Measurements from ENCODE around the gene TMEM19.
A peak's percentile ranks its signal among the peaks of the same experiment; 100 is the strongest.
"Not testable (repeated sequence)": the region's sequence is repeated elsewhere in the genome, so short reads cannot be mapped to it uniquely, and the experiment has no call there.

The TMEM19 gene

DNA sequence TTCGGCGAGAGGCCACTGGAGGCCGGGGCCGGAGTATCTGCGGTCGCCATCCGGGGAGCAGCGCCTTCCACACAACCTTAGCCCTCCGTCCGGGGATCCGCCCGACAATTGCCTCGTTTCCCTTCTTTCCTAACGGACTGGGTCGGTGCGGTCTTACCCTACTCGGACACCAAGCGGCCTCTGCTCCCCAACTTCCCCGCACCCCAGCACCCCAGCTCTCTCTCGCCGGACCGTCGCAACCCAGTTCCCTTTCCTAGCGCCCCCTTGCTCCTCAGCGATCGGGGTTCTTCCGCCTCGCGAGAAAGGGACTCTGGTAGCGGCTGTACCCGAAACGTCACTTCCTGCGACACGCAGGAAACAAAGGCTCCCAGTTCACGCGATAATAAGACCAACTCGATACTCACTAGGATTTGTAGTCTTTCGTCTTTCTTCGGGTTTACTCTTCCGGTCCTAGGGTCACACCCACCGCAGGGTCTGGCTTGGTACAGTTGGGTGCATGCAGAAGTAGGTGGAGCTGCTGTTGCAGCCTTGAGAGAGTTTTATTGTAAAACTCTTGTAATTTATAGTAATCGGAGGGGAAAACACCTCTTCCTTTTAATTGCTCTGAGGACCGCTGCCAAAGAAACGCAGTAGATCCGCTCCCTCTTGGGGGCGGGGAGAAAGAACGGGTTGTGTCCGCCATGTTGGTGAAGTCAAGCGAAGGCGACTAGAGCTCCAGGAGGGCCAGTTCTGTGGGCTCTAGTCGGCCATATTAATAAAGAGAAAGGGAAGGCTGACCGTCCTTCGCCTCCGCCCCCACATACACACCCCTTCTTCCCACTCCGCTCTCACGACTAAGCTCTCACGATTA is 22.1 kb upstream of the TMEM19 start, which contains the start of the genes THAP2 and ZFC3H1:
Gene THAP2 (plus strand): TSS at position 741 of the 850 bp plus-strand sequence. CDS start 209 bp downstream, outside the sequence.
Gene ZFC3H1 (minus strand): TSS at position 288 of the 850 bp plus-strand sequence. CDS start 238 bp downstream, at position 50.
- peak; percentile 100 for DNase-seq
- in situ Hi-C loops (cut with HindIII; ENCODE audit: low pct_ligation_motif_present, low pct_unique_long_range_greater_than_20kb, low sequenced_read_pairs), result no loop called here

DNA sequence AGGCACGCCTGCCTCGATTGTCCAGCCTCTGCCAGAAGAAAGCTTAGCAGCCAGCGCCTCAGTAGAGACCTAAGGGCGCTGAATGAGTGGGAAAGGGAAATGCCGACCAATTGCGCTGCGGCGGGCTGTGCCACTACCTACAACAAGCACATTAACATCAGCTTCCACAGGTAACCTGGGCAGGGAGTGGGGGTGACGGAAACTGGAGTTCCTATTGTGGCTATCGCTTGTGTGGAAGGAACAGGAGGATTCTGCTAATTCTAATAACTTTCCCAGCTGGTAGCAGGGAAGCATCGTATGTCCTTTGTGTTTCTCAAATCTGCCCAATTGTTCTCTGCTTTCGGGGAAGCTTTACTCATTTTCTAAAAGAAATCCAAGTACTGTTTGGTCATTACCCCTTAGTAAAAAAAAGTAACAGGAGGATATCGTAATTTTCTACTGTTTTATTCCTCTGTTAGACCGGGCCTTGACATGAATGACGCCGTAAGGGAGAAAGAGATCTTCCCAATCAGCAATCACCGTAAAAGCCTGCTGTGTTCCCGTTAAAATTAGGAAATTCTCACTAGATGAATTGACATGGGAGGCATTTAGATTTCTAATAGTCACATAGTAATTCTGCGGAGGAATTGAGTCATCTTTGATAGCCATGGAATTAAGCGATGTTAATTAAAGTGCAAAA is 21.3 kb upstream of the TMEM19 start:
- DNase-seq, result peak; percentile 34
- in situ Hi-C loops (cut with HindIII; ENCODE audit: low pct_ligation_motif_present, low pct_unique_long_range_greater_than_20kb, low sequenced_read_pairs), result no loop called here

DNA sequence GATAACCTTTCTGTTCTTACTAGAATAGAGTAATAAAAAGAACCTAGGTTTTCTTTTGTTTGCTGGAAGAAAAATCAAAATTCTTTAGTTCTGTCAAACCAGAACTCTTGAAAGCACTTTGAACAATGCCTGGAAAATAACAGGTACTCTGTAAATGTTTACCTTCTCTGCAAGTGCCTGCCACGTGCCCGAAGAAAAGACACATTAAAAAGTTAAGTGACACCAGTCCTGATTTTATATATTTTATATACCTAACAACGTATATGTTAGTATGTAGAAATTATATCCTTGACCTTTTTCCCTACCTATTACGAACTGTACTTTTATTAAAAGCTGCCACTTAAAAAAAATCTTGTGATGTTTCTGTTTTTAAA is 20.8 kb upstream of the TMEM19 start:
- no peak for DNase-seq
- in situ Hi-C loops (cut with HindIII; ENCODE audit: low pct_ligation_motif_present, low pct_unique_long_range_greater_than_20kb, low sequenced_read_pairs), result no loop called here

DNA sequence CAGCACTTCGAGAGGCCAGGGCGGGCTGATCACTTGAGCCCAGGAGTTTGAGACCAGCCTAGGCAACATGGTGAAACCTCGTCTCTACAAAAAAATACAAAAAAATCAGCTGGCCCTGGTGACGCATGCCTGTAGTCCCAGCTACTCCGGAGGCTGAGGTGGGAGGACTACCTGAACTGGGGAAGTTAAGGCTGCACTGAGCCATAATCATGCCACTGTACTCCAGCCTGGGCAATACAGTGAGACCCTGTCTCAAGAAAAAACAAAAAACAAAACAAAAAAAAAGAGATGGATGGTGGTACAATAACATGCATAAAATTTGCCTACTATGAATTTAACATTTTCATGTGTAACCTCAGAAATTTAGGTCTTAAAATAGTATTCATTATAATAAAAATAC is 19.6 kb upstream of the TMEM19 start:
- no peak for DNase-seq

DNA sequence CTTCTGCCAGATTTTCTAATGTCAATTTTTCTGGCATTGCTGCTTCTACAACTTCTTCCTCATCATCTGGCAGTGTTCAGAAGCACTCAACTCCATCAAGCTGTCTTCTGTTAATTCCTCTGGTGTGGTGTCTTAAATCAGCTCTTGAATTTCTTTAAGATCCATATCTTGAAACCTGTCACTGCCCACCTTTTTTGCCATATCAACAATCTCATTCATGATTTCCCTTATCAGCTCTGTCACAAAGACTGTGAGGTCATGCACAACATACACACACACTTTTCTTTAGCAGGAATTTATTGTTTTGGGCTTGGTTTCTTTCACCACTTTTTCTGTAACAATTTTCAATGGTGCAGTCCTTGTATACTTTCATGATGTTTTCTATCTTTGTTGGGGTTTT is 14.6 kb upstream of the TMEM19 start:
- in situ Hi-C loops (cut with HindIII; ENCODE audit: low pct_ligation_motif_present, low pct_unique_long_range_greater_than_20kb, low sequenced_read_pairs), result no loop called here
- no peak for DNase-seq

More for the DNA sequence above, 19.6 kb upstream of the TMEM19 start:
- in situ Hi-C loops (cut with HindIII; ENCODE audit: low pct_ligation_motif_present, low pct_unique_long_range_greater_than_20kb, low sequenced_read_pairs), result no loop called here

DNA sequence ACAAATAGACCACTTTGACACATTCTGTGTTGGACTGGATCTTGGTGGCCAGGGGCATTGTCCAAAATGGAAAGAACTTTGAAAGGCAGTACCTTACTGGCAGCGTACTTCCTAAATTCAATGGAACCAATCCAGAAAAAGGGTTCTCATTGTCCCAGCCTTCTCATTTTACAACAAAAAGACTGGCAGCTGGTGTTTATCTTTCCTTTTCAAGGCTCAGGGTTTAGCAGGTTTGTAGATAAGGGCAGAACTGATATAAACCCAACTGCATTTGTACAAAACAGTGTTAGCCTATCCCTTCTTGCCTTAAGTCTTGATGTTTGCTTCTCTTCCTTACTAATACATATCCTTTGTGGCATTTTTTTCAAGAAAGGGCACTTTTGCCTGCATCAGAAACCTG is 14.1 kb upstream of the TMEM19 start:
- no peak for DNase-seq
- in situ Hi-C loops (cut with HindIII; ENCODE audit: low pct_ligation_motif_present, low pct_unique_long_range_greater_than_20kb, low sequenced_read_pairs), result no loop called here

DNA sequence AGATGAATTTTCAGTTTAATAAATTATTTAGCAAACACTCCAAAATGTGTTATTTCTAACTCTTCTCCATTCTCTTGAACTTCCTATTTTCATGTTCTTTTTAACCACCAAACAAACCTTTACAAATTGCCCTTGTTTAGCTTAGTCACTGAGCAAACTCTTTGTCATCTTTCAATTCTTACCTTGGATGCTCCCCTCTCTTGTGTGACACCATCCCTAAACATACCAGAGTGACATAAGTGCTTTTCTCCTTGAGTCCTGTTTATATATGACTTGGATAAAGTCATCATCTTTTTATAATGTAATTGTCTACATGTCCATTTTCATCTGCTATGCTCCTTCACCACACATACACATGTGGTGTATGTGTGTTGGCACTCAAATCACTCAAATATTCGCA is 3.4 kb upstream of the TMEM19 start:
- no peak for DNase-seq
- in situ Hi-C loops (cut with HindIII; ENCODE audit: low pct_ligation_motif_present, low pct_unique_long_range_greater_than_20kb, low sequenced_read_pairs), result no loop called here

DNA sequence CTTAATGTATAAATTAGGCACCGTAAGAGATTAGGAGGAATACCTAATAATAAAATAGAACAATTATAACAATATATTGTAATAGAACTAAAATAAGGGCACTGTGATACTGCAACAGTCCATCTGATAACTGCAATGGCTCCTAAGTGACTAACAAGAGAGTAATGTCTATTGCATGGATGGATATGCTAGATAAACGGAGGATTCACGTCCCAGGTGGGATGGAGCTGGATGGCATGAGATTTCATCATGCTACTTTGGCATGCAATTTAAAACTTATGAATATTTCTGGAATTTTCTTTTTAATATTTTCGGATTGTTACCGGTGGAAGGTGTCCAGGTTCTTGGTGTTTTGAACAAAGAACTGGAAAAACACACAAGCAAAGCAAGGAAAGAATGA is 2.2 kb upstream of the TMEM19 start:
- in situ Hi-C loops (cut with HindIII; ENCODE audit: low pct_ligation_motif_present, low pct_unique_long_range_greater_than_20kb, low sequenced_read_pairs), result no loop called here
- no peak for DNase-seq

DNA sequence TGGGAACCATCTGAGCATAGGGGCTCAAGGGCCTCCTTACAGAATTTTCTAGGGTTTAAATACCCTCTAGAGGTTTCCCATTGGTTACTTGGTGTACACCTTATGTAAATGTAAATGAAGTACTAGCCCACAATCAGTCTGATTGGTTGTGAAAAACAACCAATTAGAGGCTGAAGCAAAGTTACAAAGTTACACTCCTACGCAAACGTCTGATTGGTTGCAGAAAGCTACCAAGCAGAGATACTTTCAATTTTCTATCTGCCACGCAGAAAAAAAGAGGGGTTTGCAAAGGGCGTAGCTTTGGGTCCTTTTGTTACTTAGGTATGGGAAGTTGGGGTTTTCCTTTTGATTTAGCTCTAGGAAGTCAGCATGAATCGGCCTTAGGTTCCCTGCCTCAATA is 1.8 kb upstream of the TMEM19 start:
- in situ Hi-C loops (cut with HindIII; ENCODE audit: low pct_ligation_motif_present, low pct_unique_long_range_greater_than_20kb, low sequenced_read_pairs), result no loop called here
- DNase-seq, result no peak

DNA sequence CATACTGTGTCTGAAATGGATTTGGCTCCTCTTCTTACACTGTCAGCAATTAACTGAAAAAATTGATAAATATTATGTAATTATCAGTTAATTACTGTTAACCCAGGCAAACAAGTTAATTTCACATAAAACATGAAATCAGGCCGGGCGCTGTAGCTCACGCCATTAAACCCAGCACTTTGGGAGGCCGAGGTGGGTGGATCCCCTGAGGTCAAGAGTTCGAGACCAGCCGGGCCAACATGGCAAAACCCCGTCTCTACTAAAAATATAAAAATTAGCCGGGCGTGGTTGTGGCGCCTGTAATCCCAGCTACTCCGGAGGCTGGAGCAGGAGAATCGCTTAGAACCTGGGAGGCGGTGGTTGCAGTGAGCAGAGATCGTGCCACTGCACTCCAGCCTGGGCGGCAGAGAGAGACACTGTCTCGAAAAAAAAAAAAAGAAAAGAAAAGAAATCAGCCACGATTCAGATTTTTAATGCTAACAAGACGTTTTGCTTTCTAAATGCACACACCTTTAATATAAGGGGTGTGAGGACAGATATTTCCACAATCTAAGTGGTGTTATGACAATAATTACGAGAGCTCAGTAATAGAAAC is 473 bp upstream of the TMEM19 start:
- in situ Hi-C loops (cut with HindIII; ENCODE audit: low pct_ligation_motif_present, low pct_unique_long_range_greater_than_20kb, low sequenced_read_pairs), result no loop called here
- DNase-seq, result peak; percentile 31

DNA sequence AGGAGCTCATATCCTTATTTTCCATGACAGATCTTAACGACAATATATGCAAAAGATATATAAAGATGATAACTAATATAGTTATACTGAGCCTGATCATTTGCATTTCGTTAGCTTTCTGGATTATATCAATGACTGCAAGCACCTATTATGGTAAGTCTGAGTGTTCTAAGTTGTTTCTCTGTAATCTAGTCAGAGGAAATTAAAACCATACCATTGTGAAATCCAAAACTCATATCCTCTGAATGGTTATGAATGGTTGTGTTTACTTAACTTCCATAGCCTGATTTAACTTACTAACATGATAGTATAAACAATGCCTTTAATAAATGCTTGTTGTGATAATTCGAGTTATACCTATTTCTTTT is 760 bp downstream of the TMEM19 start:
- in situ Hi-C loops (cut with HindIII; ENCODE audit: low pct_ligation_motif_present, low pct_unique_long_range_greater_than_20kb, low sequenced_read_pairs), result no loop called here
- DNase-seq, result no peak

DNA sequence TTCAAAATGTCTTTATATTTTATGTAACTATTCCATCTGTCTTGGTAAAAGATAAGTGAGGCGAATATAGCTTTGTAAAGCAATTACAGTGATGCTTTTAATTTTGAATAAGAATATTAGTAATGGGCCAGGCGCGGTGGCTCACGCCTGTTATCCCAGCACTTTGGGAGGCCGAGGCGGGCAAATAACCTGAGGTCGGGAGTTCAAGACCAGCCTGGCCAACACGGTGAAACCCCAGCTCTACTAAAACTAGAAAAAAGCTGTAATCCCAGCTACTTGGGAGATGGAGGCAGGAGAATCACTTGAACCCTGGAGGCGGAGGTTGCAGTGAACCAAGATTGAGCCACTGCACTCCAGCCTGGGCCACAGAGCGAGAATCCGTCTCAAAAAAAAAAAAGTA is 1.3 kb downstream of the TMEM19 start:
- in situ Hi-C loops (cut with HindIII; ENCODE audit: low pct_ligation_motif_present, low pct_unique_long_range_greater_than_20kb, low sequenced_read_pairs); DNase-seq: not testable (repeated sequence)

DNA sequence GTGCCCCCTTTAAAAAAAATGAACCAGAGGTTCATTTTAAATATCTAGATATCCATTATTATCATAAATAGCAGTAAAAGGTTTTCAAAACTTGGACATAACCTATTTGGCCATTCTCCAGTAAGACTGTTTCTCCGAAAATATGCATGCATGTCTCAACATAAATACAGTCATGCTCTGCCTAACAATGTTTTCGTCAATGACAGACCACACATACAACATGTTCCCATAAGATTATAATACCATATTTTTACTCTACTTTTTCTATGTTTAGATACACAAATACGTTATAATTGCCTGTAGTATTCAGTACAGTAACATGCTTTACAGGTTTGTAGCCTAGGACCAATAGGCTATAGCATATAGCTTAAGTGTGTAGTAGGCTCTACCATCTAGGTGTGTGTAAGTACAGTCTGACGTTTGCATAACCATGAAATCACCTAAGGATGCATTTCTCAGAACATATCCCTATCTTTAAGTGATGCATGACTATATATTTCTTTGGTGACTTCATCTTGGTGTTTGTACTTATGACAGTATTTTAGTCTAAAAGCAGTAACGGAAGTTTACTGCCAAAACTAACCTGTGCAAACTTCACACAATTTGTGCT is 3.2 kb downstream of the TMEM19 start:
- no peak for DNase-seq
- in situ Hi-C loops (cut with HindIII; ENCODE audit: low pct_ligation_motif_present, low pct_unique_long_range_greater_than_20kb, low sequenced_read_pairs), result no loop called here

DNA sequence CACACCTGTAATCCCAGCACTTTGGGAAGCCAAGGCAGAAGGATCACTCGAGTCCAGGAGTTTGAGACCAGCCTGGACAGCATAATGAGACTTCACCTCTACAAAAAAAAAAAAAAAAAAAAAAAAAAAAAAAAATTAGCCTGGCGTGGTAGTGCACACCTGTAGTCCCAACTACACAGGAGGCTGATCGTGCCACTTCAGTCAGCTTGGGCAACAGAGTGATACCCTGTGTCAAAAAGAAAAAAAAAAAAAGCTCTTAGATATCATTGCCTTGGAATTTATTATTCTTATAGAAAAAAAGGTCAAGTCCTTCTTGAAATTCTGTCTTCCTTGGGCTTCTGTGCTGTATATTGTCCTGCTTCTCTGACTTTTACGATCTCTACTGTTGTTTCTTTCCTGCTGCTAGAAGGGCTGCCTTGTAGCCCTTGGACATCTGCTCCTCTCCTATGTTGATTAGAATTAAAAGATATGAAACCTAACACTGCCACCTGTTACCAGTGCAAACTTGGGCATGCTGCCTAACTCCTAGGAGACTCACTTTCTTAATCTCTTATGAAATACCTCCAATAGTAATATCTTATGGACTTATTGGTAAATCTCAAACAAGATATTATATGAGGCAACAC is 5.7 kb downstream of the TMEM19 start:
- in situ Hi-C loops (cut with HindIII; ENCODE audit: low pct_ligation_motif_present, low pct_unique_long_range_greater_than_20kb, low sequenced_read_pairs), result no loop called here

DNA sequence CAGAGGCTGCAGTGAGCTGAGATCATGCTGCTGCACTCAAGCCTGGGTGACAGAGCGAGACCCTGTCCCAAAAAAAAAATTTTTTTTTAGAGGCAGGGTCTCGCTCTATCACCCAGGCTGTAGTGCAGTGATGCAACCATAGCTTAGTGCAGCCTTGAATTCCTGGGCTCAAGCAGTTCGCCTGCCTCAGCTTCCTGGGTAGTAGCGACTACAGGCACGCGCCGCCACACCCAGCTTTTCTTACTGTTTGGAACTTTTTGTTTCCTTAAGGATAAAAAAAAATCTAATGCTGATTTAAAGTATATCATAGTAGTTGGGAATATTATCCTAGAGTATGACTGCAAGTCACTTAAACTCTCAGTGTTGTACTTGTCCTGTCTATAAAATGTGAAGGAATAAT is 7.2 kb downstream of the TMEM19 start:
- DNase-seq, result no peak
- in situ Hi-C loops (cut with HindIII; ENCODE audit: low pct_ligation_motif_present, low pct_unique_long_range_greater_than_20kb, low sequenced_read_pairs), result no loop called here

More for the DNA sequence above, 5.7 kb downstream of the TMEM19 start:
- DNase-seq, result no peak

DNA sequence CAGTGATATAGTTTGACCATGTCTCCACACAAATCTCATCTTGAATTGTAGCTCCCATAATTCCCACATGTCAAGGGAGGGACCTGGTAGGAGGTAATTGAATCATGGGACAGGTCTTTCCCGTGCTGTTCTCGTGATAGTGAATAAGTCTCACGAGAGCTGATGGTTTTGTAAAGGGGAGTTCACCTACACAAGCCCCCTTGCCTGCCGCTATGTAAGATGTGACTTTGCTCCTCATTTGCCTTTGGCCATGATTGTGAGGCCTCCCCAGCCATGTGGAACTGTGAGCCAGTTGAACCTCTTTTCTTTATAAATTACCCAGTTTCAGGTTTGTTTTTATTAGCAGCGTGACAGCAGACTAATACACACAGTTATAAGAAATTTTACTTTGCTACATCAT is 7.8 kb downstream of the TMEM19 start:
- in situ Hi-C loops (cut with HindIII; ENCODE audit: low pct_ligation_motif_present, low pct_unique_long_range_greater_than_20kb, low sequenced_read_pairs), result not testable (repeated sequence)

DNA sequence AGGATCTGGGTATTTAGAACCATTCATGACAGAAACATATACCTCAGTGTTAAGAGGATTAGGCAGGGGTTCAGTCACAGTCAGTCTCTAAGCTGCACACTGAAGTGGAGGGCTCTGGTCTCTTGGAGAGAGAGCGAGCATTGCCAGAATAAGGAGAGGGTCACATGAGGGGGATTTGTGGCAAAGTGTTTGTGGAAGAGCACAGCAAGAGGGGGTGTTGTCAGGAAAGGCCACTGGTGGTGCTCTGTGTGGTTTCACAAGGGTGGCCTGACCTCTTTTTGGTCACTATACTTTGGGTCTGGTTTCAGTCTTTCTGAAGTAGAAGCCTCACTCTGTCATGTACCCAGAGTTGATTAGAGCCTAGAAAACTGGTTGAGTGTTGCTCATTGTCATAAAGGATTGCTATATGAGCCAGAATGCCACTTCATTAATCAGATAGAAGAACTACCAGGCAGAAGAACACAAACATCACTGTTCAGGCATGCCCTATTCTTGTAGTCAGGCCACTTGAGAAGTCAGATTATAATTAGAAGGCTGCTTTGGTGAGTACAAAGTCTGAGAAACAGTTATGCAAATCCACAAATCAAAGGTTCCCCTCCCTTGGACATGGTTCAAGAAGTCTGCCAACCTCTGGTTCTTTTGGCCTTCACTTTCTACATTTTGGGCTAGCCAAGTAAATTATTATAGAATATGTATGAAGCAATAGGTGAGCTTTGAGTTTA is 8.4 kb downstream of the TMEM19 start:
- DNase-seq, result no peak

More for the DNA sequence above, 7.8 kb downstream of the TMEM19 start:
- not testable (repeated sequence) for DNase-seq

DNA sequence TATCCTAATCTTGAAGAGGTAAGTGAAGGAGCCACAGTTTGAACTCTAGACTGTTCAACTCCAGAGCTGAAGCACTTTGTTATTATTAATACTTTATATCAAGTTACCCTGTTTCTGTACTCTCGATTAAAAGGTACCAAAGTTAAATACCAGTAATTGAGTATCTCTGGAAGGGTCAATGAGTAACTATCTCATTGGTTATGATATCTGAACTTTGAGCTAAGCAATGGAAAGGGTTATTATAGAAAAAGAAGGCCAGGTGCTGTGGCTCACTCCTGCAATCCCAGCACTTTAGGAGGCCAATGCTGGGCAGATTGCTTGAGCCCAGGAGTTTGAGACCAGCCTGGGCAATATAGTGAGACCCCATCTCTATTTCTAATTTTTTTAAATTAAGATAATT is 9.9 kb downstream of the TMEM19 start:
- in situ Hi-C loops (cut with HindIII; ENCODE audit: low pct_ligation_motif_present, low pct_unique_long_range_greater_than_20kb, low sequenced_read_pairs), result no loop called here
- DNase-seq, result no peak

More for the DNA sequence above, 8.4 kb downstream of the TMEM19 start:
- in situ Hi-C loops (cut with HindIII; ENCODE audit: low pct_ligation_motif_present, low pct_unique_long_range_greater_than_20kb, low sequenced_read_pairs), result no loop called here

Measured in ACHN (cell line).